ENCODE data around the gene XYLT1. TPM values are rescaled to one million over a fixed set of nuclear protein-coding genes. Genes with fewer than 3 reads are reported as not detected.

The XYLT1 gene
- total and polyA plus RNA-seq, 10 of the 15 experiments (the other 5 are each of a cell fraction or from before 2014, with no cell fraction given): 0.88 to 14.8 (median 5.8) TPM

DNA sequence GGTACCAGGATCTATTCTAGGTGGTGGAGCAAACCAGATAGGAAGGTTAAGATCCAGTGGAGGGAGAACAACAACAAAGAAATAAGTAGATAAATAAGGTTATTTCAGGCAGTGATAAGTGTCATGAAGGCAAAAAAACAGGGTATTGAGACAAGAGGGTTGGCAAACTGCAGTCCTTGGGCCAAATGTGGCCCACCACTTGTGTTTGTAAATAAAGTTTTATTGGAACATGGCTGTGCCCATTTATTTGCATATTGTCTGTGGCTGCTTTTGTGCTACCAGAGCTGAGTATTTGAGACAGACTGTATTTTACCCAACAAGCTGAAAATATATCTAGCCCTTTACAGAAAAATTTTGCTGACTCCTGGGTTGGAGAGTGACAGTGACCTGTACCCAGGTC is 361.3 kb downstream of the XYLT1 start:
- H4K20me1 ChIP-seq (ENCODE audit: control insufficient read depth, insufficient read depth): no peaks in the 10 kb centered on the region
- FAIRE-seq (no peak), ATAC-seq (no peak), DNase-seq (ENCODE audit: low read depth, low spot score) (no peak)
- peaks cover 20% of the 10 kb centered on the region for H3K4me1 ChIP-seq (ENCODE audit: control insufficient read depth, insufficient read depth, low read length)
- no peak overlapping the region for H3K4me3 ChIP-seq
- ChIA-PET SMC1A (ENCODE audit: uncharacterized antibody, unreplicated experiment) (interaction anchor here (1.2 kb wide), 1 partner anchor 358 kb away, joined by 3 read pairs; no protein-coding TSS in a partner anchor), CTCF (interaction anchor here (1.1 to 1.2 kb wide), 2 partner anchors 9 to 12 kb away, joined by 3 read pairs; no protein-coding TSS in a partner anchor), POLR2A (no interaction called here), RAD21 (ENCODE audit: unreplicated experiment) (no interaction called here)
- H3K4me2 ChIP-seq (ENCODE audit: control insufficient read depth, insufficient read depth): no peak overlapping the region
- TF ChIP-seq, protein P1, sequence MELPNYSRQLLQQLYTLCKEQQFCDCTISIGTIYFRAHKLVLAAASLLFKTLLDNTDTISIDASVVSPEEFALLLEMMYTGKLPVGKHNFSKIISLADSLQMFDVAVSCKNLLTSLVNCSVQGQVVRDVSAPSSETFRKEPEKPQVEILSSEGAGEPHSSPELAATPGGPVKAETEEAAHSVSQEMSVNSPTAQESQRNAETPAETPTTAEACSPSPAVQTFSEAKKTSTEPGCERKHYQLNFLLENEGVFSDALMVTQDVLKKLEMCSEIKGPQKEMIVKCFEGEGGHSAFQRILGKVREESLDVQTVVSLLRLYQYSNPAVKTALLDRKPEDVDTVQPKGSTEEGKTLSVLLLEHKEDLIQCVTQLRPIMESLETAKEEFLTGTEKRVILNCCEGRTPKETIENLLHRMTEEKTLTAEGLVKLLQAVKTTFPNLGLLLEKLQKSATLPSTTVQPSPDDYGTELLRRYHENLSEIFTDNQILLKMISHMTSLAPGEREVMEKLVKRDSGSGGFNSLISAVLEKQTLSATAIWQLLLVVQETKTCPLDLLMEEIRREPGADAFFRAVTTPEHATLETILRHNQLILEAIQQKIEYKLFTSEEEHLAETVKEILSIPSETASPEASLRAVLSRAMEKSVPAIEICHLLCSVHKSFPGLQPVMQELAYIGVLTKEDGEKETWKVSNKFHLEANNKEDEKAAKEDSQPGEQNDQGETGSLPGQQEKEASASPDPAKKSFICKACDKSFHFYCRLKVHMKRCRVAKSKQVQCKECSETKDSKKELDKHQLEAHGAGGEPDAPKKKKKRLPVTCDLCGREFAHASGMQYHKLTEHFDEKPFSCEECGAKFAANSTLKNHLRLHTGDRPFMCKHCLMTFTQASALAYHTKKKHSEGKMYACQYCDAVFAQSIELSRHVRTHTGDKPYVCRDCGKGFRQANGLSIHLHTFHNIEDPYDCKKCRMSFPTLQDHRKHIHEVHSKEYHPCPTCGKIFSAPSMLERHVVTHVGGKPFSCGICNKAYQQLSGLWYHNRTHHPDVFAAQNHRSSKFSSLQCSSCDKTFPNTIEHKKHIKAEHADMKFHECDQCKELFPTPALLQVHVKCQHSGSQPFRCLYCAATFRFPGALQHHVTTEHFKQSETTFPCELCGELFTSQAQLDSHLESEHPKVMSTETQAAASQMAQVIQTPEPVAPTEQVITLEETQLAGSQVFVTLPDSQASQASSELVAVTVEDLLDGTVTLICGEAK (IDR thresholded peaks at IDR 0.05; ENCODE audit: borderline replicate concordance): peak; percentile 74
- TF ChIP-seq, protein P2, sequence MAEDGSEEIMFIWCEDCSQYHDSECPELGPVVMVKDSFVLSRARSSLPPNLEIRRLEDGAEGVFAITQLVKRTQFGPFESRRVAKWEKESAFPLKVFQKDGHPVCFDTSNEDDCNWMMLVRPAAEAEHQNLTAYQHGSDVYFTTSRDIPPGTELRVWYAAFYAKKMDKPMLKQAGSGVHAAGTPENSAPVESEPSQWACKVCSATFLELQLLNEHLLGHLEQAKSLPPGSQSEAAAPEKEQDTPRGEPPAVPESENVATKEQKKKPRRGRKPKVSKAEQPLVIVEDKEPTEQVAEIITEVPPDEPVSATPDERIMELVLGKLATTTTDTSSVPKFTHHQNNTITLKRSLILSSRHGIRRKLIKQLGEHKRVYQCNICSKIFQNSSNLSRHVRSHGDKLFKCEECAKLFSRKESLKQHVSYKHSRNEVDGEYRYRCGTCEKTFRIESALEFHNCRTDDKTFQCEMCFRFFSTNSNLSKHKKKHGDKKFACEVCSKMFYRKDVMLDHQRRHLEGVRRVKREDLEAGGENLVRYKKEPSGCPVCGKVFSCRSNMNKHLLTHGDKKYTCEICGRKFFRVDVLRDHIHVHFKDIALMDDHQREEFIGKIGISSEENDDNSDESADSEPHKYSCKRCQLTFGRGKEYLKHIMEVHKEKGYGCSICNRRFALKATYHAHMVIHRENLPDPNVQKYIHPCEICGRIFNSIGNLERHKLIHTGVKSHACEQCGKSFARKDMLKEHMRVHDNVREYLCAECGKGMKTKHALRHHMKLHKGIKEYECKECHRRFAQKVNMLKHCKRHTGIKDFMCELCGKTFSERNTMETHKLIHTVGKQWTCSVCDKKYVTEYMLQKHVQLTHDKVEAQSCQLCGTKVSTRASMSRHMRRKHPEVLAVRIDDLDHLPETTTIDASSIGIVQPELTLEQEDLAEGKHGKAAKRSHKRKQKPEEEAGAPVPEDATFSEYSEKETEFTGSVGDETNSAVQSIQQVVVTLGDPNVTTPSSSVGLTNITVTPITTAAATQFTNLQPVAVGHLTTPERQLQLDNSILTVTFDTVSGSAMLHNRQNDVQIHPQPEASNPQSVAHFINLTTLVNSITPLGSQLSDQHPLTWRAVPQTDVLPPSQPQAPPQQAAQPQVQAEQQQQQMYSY (CRISPR knock-in tag; IDR thresholded peaks at IDR 0.05): no peak
- H3K9ac ChIP-seq (ENCODE audit: control insufficient read depth, insufficient read depth, low read length): no peak overlapping the region
- no peaks in the 10 kb centered on the region for H3K27me3 ChIP-seq (replicated peaks in 1 of 2; ENCODE audit: control insufficient read depth in 2 of 2, insufficient read depth in 2 of 2, low read length in 1 of 2)
- no TSS peak for BruUV-seq (replicated peaks)
- intact Hi-C loops (cut with micrococcal nuclease; ENCODE audit: unreplicated experiment) (no loop called here), in situ Hi-C loops (cut with MboI) (no loop called here)
- no peaks in the 10 kb centered on the region for H3K79me2 ChIP-seq (ENCODE audit: control insufficient read depth, insufficient read depth, low read length)
- H3K27ac ChIP-seq (ENCODE audit: control insufficient read depth, insufficient read depth): no peak overlapping the region
- H3K9me3 ChIP-seq (replicated peaks; ENCODE audit: control insufficient read depth, insufficient read depth, low read length): no peaks in the 10 kb centered on the region; the same call in 2 of the 3 replicates
- H3K36me3 ChIP-seq (ENCODE audit: control insufficient read depth in 2 of 2, insufficient read depth in 2 of 2, low read length in 1 of 2): no peaks in the 10 kb centered on the region
- H2AFZ ChIP-seq (ENCODE audit: control insufficient read depth, low read depth, low read length): no peak overlapping the region

Measured in GM12878 (cell line).